Spinal cord (tissue), 10 donors: ENCODE data around the gene TMEM175. TPM values are rescaled to one million over a fixed set of nuclear protein-coding genes. Genes with fewer than 3 reads are reported as not detected.

Experiments
- DNase-seq, 6 donors: peaks; one replicate each; pipeline versions ENCODE4 v3.0.0 to v3.0.0-alpha.2; 2013 to 2015; ENCODE audit warnings: low spot score in 6 of 6, low read depth in 4 of 6
- H3K27ac ChIP-seq: one replicate; pipeline ENCODE4 v1.5.1; 2013; ENCODE audit warnings: low read depth, low read length, control low read depth
- H3K27me3 ChIP-seq: one replicate; pipeline ENCODE4 v1.6.1; 2013; ENCODE audit warnings: low read length; ENCODE audit not compliant: control insufficient read depth, insufficient read depth
- H3K36me3 ChIP-seq: one replicate; pipeline ENCODE4 v1.6.1; 2013; ENCODE audit warnings: low read length; ENCODE audit not compliant: control insufficient read depth, insufficient read depth
- H3K4me1 ChIP-seq: one replicate; pipeline ENCODE4 v1.6.1; 2013; ENCODE audit warnings: low read length; ENCODE audit not compliant: control insufficient read depth, insufficient read depth
- H3K4me3 ChIP-seq: one replicate; pipeline ENCODE4 v1.5.1; 2013; ENCODE audit warnings: low read depth, low read length, control low read depth
- H3K9me3 ChIP-seq: one replicate; pipeline ENCODE4 v1.6.1; 2013; ENCODE audit warnings: low read length; ENCODE audit not compliant: control insufficient read depth, insufficient read depth
- WGBS: methylation state at CpG from one replicate; pipeline ENCODE4 v1.1.5; 2013; ENCODE audit warnings: missing lambda C conversion rate; ENCODE audit not compliant: insufficient coverage; 5-methylcytosine and 5-hydroxymethylcytosine counted together
- polyA plus RNA-seq, 2 donors: library from polyadenylated mRNA; unstranded; fragments of 120-200 nt; gene quantifications; one replicate each; pipeline ENCODE4 v1.2.1, GENCODE V29; 2013; ENCODE audit not compliant: insufficient read length in 2 of 2
- total RNA-seq, 2 donors: library from RNA; depleted of rRNA in 1 of 2; stranded (reverse); fragments of 120-200 nt in 1 of 2; fragments of >200 nt in 1 of 2; gene quantifications; one replicate each; pipeline versions ENCODE4 v1.2.3 to v1.2.4, GENCODE V29; 2013 to 2014
- donor health status: healthy.

The TMEM175 gene
- total and polyA plus RNA-seq, 4 donors = 27.1 to 78.7 (median 51.4) TPM

DNA sequence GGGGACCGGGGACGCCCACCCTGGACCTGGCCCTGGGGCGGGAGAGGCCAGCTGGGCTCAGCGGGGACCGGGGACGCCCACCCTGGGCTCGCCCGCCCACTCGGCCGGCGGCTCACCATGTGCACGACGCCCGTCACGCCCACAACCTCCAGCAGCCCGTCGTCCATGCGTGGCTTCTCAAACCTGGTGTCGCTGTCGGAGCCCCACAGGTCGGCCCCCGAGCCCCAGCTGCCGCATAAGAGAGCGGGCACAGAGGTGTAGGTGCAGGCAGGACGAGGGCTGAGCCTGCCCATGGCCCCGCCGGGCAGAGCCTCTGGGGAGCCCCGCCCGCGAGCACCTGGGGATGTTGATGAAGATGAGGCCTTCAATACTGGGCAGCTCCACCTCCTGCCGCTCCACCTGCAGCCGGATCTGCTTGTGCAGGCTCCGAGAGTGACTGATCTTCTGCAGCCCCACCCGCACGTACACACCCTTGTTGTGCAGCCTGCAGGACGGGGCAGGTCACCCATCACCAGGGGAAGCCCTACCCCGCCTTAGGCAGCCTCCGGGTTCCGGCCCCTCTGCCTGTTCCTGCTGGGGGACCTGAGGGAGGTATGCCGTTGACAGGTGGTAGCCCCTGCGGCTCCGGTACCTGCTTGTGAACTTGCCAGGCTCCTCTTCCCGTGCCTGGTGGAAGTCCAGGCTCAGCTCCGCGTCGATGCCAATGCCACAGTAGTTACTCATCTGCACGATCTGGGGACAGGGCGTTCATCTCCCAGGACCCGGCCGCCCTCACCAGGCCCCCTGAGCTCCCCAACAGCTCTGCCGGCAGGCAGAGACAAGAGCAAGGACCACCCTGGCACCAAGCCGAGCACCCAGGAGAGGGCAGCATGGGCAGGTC lies 29.3 kb downstream of the TMEM175 start:
- no peak for DNase-seq
- H3K4me1 ChIP-seq = no peaks in the 10 kb centered on the region
- H3K27me3 ChIP-seq = no peaks in the 10 kb centered on the region
- H3K4me3 ChIP-seq = no peak overlapping the region
- H3K27ac ChIP-seq = no peak overlapping the region
- 92% methylated on average over 50 of the region's 52 CpGs for WGBS
- no peaks in the 10 kb centered on the region for H3K9me3 ChIP-seq
- H3K36me3 ChIP-seq = peaks cover 100% of the 10 kb centered on the region

DNA sequence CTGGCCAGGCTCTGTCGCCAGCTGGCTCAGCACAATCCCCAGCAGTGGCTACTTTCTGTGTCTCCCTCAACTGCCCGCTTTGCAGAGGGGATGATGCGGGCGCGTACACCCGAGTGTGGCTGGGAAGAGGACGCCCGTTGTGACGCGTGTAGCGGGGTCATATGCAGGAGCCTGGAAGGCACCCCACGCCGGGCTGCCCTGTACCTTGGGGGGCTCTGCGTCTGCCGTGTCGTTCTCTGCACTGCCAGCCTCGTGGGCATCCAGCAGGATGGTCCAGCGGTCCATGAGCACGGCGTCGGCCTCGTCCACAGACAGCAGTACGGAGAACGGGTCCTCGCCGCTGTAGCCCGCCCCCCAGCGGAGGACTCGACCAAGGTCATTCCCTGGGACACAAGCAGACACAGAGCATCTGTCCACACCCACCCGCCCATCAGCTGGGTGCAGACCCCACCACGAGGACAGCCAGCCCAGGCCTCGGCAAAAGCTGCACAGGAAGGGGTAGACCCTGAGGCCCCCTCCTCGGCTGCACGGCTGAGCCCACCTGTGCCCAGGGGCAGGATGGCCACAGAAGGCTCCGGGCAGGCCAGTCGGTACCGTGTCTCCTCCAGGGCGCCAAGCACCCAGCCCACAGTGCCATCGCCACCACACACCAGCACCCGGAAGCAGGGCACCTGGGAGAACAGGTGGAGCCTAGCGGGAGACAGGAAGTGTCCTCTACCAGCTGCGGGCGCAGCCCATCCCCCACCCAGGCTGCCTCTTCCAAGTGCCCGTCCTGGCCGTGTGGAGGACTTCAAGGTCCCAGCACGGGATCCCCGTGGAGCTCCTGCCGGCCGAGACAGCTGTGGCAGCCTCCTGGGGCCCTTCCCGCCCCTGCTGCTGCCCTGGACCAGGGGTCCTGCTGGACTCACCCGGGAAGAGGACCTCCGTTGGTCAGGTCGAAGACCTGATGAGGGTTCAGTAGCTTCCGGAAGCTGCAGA lies 30.3 kb downstream of the TMEM175 start:
- no peak for DNase-seq
- Histone ChIP-seq H3K36me3 (peaks cover 100% of the 10 kb centered on the region), H3K27me3 (no peaks in the 10 kb centered on the region), H3K4me3 (no peak overlapping the region), H3K9me3 (no peaks in the 10 kb centered on the region), H3K27ac (no peak overlapping the region), H3K4me1 (peaks cover 2% of the 10 kb centered on the region)
- 93% methylated on average over 54 of the region's 54 CpGs for WGBS

DNA sequence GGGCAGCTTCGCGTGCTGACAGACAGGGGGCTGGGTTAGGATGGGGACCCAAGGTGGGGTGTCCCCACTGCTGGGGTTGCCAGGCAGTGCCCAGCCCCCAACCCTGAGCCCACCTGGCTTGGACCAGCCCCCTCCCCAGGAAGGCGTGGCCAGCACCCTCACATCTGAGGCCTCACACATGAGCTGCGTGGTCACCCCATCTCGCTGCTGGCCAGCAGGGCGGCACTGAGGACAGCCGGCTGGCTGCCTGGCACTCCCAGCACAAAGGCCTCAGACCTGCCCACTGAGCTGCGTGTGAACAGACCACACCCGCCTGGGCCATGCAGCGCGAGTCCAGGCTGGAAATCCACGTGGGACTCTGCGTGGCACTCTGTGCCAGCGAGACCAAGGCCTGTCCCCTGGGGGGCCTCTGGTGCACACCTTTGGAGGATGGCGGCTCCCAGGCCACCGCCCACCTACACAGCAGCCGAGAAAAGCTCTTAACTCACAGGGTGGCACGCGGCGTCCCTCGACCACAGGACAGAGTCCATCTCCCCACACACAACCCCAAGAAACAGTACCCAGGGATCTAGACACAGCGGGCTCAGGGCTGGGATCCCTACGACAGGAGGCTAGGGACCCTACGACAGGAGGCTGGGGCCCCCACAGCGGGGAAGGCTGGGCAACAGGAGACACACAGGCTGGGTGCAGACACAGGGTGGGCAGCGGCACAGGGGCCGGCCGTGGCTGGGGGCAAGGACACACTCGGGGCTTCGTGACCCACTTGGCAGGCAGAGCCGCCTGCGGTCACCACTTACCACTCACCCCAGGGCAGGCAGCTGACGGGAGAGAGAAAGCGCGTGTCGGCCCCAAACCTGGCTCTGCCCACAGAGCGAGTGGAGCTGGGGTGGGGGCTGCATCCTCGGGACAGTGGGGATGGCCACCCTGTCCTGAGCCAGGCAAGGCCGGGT lies 31.3 kb downstream of the TMEM175 start:
- no peak overlapping the region for H3K27ac ChIP-seq
- no peak overlapping the region for H3K4me3 ChIP-seq
- 91% methylated on average over 35 of the region's 39 CpGs for WGBS
- H3K27me3 ChIP-seq = peaks cover 4% of the 10 kb centered on the region
- H3K4me1 ChIP-seq = peaks cover 11% of the 10 kb centered on the region
- no peak for DNase-seq
- H3K9me3 ChIP-seq = no peaks in the 10 kb centered on the region
- H3K36me3 ChIP-seq = peaks cover 95% of the 10 kb centered on the region

DNA sequence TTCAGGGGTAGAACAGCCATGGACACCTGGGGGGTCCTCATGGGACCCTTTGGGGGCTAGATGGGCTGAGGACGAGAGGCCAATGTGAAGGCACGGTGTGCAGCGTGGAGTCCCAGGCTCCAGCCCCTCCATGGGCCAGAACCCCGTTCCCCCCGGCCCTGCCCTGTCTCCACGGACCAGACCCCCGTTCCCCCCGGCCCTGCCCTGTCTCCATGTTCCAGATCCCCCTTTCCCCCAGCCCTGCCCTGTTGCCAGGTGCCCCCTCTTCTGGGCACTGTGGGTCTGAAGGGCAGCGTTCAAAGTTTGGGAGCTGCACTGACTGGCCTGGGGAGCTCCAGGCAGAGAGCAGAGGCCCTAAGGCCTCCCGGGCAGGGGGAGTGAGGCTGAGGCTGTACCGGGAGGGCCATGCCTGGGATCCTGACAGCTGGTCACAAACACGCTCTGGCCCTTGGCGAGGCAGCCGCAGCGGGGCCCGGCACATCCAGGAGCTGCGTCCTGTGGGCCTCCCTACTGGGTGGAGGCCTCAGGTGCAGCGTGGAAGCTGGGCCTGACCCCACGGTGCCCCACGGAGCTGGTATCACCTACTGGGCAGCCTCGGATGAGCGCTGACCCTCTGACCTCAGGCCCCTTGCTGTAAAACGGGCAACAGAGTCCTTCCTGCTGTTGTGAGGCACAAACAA lies 32.2 kb downstream of the TMEM175 start:
- 84% methylated on average over 23 of the region's 23 CpGs for WGBS
- H3K36me3 ChIP-seq = peaks cover 92% of the 10 kb centered on the region

DNA sequence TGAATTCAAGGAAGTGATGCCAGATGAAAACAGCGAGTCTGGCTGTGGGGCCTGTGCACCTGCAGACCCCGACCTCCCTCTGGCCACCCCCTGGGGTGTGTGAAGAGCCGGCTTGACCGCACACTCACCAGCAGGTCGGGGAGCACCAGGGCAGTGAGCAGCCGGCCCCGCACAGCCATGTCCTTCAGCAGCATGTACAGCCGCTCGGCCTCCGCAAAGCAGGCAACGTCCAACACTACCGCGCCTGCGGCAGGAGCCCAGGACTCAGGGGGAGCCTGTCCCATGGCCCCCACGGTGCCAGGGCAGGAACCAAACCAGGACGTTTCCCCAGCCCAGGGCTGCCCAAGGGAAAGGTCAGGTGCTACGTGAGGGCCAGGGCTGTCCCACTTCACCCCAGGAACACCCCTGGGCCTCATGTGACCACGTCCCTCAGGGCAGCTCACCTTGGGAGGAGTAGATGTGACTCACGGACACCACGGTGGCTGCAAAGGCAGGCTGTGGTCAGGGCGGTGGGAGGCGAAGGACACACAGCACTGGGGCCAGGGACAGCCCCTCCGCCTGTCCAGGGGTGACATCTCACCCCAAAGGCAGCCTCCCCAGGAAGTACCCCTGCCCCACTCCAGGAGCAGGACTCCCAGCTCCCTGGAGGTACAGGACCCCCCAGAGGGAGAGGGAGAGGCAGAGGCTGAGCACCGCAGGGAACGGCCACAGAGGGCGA lies 32.9 kb downstream of the TMEM175 start:
- Histone ChIP-seq H3K36me3 (peaks cover 90% of the 10 kb centered on the region), H3K4me3 (no peak overlapping the region), H3K4me1 (peaks cover 13% of the 10 kb centered on the region), H3K27me3 (peaks cover 7% of the 10 kb centered on the region), H3K27ac (no peak overlapping the region), H3K9me3 (no peaks in the 10 kb centered on the region)
- 88% methylated on average over 25 of the region's 26 CpGs for WGBS
- no peak for DNase-seq

More for the DNA sequence above, 32.2 kb downstream of the TMEM175 start:
- Histone ChIP-seq H3K27ac (no peak overlapping the region), H3K4me3 (no peak overlapping the region), H3K27me3 (peaks cover 7% of the 10 kb centered on the region), H3K9me3 (no peaks in the 10 kb centered on the region), H3K4me1 (peaks cover 13% of the 10 kb centered on the region)
- no peak for DNase-seq

DNA sequence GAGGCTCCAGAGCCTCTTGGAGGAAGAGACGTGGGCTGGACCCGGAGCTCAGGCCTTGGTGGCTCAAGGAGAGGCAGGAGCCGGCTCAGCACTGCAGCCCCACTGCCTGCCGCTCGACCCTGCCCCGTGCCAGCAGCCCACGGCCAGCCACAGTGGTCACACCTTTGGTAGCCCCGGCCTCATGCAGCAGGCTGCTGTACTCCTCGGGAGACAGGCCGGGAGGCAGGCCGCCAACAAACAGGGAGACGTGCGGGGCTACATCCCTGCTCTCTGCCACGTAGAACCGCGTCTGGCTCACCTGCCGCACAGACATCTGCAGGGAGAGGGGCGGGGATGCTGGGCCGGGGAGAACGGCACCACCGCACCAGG lies 33.5 kb downstream of the TMEM175 start:
- H3K4me1 ChIP-seq = peaks cover 16% of the 10 kb centered on the region
- peaks cover 85% of the 10 kb centered on the region for H3K36me3 ChIP-seq
- no peaks in the 10 kb centered on the region for H3K9me3 ChIP-seq
- 87% methylated on average over 21 of the region's 21 CpGs for WGBS
- peaks cover 7% of the 10 kb centered on the region for H3K27me3 ChIP-seq
- no peak for DNase-seq
- no peak overlapping the region for H3K27ac ChIP-seq
- no peak overlapping the region for H3K4me3 ChIP-seq

DNA sequence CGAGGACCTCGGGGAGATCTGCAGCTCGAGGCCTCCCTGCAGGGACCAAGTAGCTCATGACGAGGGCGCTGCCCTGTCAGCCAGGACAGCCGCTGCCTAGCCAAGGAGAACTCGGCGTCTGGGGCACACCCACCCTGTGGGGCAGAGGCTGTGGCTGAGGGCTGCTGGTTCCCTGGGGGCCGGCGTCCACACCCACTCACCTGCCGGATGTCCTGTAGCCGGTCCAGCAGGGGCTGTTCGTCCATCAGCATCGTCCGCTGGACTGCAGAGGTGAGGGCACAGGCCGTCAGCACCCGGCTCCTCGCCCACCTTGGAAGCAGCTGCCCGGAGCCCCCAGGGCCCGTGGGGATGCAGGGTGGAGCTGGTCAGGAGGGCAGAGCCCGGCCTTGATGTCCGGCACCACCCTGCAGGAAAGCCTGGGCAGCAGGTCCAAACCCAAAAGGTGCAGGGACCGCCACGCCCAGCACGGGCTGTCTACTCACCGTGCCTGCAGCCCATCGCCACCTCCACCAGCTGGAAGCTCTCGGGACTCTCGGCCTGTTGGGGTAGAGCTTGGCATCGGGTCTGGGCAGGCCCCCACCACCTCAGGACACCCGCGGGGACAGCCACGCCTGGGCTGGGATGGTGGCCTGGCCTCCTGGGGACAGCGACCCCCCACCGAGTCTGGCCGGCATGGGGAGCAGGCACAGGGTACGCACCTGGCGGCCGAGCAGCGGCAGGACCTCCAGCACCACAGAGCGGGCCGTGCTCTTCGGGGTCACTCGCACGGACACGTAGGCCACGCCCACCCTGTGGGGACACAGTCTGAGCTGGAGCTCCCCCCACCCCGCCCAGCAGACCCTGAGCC lies 34.2 kb downstream of the TMEM175 start:
- Histone ChIP-seq H3K27me3 (peaks cover 7% of the 10 kb centered on the region), H3K4me3 (no peak overlapping the region), H3K4me1 (peaks cover 23% of the 10 kb centered on the region), H3K27ac (no peak overlapping the region), H3K9me3 (no peaks in the 10 kb centered on the region), H3K36me3 (peaks cover 85% of the 10 kb centered on the region)
- DNase-seq = no peak
- 88% methylated on average over 44 of the region's 48 CpGs for WGBS
